DMS114 treated with DMSO at 0.1 percent for 48 hours (cell line): ENCODE data around the gene SLC15A3.

Experiments used
- DNase-seq: peaks from one replicate; lab custom pipeline; 2025; ENCODE audit not compliant: unreplicated experiment; lab: John Stamatoyannopoulos, UW

Gene SLC15A3

DNA sequence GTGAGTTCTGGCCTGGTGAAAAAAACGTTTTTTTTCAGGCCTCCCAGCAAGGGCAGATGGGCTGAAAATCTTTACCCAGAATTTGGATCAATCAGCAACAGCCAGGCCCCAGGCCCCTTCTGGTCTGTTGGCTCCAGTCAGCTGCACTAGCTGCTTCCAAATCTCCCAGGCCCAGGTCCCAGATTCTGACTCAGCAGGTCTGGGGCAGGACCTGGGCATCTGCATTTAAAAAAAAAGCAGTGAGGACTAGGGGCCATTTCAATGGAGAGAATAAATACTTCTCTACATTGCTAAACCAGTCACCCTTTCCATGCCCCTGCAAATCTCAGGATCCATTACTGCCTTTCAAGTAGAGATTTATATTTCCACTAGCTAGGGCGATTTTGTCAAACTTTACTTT, 4.3 kb downstream of the SLC15A3 start:
- no peak for DNase-seq

DNA sequence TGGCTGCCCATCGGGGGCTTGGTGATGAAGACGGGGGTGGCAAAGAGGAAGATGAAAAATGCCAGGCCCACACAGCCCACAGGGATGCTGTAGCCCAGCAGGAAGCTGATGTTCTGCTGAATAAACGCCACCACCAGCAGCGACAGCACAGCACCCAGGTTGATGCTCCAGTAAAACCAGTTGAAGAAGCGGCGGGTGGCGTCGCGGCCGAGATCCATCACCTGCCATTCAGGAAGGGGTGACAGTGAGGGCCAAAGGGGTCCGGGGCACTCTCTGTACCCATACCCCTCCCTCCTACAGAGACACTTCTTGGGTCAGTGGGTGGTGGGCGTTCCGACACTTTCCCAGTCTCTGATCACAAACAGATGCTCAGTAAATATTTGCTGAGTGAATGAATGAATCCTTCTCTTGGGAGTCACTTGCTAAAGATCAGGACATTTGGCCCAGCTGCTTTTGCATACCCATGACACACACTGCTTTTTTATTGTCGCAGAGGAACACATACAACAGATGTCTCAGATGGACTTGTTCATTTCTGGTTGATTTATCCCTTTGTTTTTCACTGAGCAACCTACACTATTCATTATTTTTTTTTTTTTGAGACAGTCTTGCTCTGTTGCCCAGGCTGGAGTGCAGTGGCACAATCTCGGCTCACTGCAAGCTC, 5.2 kb downstream of the SLC15A3 start:
- no peak for DNase-seq

DNA sequence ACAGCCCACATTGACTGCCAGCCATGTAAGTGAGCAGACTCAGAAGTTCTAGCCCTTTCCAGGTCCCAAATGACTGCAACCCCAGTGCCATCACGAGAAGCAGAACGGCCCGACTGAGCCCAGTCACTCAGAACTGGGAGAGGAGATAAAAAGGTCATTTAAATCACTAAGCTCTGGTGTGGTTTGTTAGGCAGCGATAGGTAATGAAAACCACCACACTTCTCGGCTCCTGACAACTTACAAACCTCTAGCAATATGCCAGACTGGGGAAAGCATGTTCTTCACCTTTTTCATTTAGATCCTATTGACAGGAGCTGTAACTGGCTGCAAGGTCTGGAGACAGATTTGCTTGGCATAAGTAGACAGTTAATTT, 6.7 kb downstream of the SLC15A3 start:
- DNase-seq = no peak

GRCh38 chr11:60944490-60945294, 7.3 kb downstream of the SLC15A3 start:
- no peak for DNase-seq

GRCh38 chr11:60942970-60943565, 8.9 kb downstream of the SLC15A3 start:
- DNase-seq = no peak

DNA sequence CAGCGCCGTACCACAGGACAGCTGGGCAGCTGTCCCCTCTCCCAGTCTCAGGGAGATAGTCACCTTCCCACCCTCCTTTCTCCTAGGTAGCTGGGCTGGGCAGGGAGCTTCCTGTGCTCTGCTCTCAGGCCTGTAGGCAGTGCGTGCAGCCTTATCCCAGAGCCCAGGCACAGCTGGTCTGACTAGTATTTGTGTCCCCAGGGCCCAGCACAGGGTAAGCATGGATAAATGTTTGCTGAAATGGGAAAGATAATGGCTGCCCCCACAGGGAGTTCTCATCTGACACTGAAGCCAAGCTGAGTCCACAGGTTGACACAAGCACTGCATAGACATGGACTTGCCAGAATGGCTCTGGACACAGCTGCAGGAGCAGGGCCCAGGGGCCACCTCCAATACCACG, 9.8 kb downstream of the SLC15A3 start:
- no peak for DNase-seq

GRCh38 chr11:60941371-60942119, 10.4 kb downstream of the SLC15A3 start:
- DNase-seq = no peak

DNA sequence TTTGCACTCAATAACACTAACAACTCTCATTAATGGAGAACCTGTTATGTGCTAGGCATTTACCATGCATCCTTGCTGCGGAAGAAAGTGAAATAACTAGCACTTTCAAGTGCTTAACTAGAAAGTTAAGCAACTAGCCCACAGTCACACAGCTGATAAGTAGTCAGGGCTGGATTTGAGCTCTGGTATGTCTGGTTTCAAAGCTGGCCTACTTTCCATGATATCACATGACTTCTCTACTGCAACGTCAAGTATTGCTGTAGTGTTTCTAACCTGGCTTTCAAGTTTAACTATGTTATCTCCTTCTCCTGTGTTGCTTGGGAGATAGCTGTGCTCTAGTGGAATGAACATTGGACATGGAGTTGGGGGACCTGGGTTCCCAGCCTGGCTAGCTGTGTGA, 12.1 kb downstream of the SLC15A3 start:
- no peak for DNase-seq

DNA sequence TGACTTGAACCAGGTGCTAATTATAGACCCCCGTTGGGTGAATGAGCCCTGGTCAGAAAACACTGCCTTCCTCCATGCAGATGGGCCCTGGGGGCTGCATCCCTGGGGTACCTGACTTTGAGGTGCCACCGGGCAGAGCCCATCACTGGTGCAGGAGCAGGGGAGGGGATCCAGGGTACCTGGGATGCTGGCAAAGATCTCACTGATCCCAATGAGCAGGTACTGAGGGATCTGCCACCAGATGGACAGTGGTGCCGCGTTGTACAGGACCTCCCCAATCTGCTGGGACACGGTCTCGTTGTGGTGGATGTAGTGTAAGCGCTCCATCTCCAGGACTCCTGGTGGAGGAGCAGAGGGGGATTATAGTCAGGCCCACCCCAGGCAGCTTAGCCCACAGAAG, 12.7 kb downstream of the SLC15A3 start:
- DNase-seq = no peak

- no peak for DNase-seq
Observed at GRCh38 chr11:60938500-60938899, 13.5 kb downstream of the SLC15A3 start.

DNA sequence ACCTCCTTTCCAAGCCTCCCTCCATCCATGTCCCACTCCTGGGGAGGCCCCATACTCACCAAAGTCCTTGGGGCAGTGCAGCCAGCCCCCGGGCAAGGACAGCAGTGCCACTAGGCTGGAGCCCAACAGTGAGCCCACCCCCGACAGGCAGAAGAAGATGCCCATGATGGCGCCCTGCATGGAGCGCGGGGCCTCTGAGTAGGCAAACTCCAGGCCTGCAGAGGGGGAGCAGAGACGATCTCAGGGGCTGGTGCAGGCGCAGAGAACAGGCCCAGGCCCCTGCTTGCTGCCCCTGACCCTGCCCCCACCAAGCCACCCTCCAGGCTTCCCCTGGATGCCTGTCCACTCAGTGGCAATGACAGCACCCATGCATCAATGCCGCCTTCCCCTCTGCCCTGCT, 14.2 kb downstream of the SLC15A3 start:
- no peak for DNase-seq

DNA sequence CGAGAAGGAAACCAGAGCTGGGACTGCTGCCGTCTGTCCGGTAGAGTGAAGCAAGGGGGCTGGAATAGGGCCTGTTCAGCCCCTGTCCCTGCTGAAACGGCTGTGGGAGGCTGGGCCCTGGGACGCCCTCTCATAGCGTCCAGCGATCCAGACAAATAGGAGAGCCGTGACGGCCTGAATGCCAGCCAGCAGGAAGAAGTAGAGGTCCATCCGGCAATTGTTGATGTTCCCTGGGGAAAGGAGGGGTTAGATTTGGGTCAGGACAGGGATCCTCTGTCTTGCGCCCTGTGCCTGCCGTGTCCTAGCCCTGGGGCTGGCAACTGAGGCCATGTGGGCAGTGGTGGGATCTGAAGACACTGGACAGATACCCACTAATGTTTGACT, 14.8 kb downstream of the SLC15A3 start:
- no peak for DNase-seq

GRCh38 chr11:60936467-60937143, 15.4 kb downstream of the SLC15A3 start:
- no peak for DNase-seq

DNA sequence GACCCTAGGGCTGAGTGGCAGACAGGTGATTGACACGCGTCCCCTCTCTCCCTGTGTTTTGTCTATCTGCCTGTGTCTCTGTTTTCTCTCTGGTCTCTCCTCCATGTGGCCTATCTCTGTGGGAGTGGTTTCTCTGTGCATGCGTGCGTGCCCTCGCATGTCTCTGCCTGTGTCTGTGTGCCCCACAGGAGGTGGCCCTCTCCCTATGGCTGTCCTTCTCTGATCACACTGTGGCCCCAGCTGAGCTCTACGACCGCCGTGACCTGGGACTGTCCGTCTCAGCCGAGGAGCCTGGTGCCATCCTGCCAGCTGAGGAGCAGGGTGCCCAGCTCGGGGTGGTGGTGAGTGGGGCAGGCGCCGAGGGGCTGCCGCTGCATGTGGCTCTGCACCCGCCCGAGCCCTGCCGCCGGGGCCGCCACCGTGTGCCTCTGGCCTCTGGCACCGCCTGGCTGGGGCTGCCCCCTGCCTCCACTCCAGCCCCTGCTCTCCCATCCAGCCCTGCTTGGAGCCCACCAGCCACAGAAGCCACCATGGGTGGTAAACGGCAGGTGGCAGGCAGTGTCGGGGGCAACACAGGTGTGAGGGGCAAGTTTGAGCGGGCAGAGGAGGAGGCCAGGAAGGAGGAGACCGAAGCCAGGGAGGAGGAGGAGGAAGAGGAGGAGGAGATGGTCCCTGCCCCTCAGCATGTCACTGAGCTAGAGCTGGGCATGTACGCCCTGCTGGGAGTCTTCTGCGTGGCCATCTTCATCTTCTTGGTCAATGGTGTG, 16.1 kb downstream of the SLC15A3 start:
- no peak for DNase-seq

GRCh38 chr11:60934790-60935605, 17.0 kb downstream of the SLC15A3 start:
- DNase-seq = no peak

GRCh38 chr11:60934124-60934789, 17.7 kb downstream of the SLC15A3 start:
- no peak for DNase-seq

DNA sequence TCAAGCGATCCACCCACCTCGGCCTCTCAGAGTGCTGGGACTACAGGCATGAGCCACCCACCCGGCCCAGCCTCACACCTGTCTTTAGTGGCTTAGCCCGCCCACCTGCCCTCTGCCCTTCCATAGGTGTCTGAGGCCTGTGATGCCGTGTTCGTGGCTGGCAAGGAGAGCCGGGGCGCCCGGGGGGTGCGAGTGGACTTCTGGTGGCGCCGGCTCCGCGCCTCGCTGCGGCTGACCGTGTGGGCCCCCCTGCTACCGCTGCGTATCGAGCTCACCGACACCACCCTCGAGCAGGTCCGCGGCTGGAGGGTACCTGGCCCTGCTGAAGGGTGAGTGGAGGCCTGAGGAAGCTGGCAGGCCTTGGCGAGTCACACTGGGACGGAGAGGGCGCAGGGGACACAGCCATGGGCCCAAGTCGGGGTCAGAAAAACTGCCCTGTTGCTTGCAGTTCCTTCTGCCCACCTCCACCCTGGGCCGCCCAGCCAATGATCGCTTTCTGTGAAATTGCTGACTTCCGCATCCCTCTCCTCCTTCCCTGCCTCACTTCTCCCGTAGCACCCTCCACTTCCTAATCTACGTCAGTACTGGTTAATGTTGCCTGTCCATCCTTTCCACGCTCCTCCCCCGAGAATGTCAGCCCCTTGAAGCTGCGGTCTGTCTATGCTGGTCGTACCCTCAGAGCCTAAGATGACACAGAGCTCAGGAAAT, 18.4 kb downstream of the SLC15A3 start:
- DNase-seq = no peak

DNA sequence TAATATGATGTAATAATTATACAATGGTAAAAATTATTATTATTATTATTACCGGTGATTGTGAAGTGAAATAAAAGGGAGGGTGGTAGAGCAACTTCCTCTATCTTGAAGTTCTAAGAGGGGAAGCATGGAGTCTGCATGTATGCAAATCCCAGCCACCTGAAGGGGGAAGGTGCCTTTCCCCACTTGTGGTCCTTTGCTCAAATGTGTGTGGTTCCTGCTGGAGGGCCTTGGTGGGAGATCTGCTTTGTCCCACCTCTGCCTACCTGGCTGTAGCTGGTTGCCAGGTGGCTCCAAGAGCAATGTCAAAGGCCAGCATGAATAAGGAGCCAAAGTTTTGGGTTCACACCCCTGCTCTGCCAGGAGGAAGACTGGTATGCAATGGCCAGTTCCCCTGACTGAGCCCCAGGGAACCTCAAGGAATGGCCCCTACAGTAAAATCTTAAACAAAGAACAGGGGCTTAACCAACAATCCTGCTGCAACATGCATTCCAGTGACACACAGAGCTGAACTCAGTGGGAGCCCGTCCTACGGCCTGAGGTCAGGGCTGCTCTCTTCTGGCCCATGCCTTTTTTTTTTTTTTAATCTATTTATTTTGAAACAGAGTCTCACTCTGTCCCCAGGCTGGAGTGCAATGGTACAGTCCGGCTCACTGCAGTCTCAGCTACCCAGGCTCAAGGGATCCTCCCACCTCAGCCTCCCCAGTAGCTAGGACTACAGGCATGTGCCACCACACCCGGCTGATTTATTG, 19.2 kb downstream of the SLC15A3 start:
- DNase-seq = no peak
